ENCODE data around the gene OST4. TPM values are rescaled to one million over a fixed set of nuclear protein-coding genes. Genes with fewer than 3 reads are reported as not detected.

Gene OST4
- total RNA-seq, 1 donor from 2014 or later = 215 TPM

DNA sequence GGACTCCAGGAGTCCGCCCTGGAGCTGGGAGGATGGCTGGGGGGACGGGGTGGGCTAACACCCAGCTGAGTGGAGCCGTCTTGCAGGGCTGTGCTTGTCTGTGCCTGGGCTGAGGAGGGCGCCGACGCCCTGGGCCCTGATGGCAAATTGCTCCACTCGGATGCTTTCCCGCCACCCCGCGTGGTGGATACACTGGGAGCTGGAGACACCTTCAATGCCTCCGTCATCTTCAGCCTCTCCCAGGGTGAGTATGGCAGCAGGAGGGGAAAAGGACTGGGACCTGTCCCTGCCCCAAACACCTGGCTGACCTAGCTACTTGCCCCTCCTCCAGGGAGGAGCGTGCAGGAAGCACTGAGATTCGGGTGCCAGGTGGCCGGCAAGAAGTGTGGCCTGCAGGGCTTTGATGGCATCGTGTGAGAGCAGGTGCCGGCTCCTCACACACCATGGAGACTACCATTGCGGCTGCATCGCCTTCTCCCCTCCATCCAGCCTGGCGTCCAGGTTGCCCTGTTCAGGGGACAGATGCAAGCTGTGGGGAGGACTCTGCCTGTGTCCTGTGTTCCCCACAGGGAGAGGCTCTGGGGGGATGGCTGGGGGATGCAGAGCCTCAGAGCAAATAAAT is 28.0 kb upstream of the OST4 start:
- DNase-seq = no peak
- TF ChIP-seq CTCF (IDR thresholded peaks at IDR 0.05; ENCODE audit: partially characterized antibody, unreplicated experiment) = no peak
- Mint-ChIP-seq H3K9me3 (ENCODE audit: unreplicated experiment) (peaks cover 5% of the 10 kb centered on the region), H3K27me3 (ENCODE audit: unreplicated experiment) (peaks cover 6% of the 10 kb centered on the region), H3K36me3 (ENCODE audit: unreplicated experiment) (no peaks in the 10 kb centered on the region), H3K4me1 (ENCODE audit: low read depth, unreplicated experiment) (peaks cover 3% of the 10 kb centered on the region), H3K27ac (ENCODE audit: unreplicated experiment) (no peak overlapping the region), H3K4me3 (ENCODE audit: unreplicated experiment) (no peak overlapping the region)

- Mint-ChIP-seq H3K9me3 (ENCODE audit: unreplicated experiment) (peaks cover 5% of the 10 kb centered on the region), H3K4me1 (ENCODE audit: low read depth, unreplicated experiment) (peaks cover 3% of the 10 kb centered on the region)
- no peak for DNase-seq
These were observed 25.9 kb upstream of the OST4 start for GRCh38 chr2:27097341-27097740.

DNA sequence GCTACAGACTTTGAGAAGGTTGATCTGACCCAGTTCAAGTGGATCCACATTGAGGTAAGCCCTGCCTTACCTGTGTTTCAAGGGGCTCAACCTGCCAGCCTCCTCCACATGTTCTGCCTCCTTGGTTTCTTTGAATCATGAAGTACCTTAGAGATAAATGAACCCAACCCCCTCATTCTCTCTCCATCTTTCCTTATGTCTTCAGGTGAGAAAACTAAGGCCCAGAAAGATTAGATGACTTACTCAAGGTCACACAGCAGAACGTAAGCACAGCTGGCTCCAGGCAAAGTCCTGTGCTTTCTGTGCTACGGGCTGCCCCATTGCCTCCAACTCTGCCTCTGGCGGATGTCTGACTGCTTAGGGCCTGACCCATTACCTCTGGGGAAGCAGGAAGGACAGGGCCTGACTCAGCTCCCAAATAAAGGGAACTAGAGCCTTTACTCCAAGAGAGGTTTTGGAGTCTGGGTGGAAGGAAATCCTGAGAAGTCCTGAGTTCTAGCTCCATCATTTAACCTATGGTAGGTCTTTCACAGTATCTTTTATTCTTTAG is 25.4 kb upstream of the OST4 start:
- H3K4me3 Mint-ChIP-seq (ENCODE audit: unreplicated experiment) = peak overlapping the region; percentile 75
- H3K27ac Mint-ChIP-seq (ENCODE audit: unreplicated experiment) = no peak overlapping the region
- peaks cover 5% of the 10 kb centered on the region for H3K9me3 Mint-ChIP-seq (ENCODE audit: unreplicated experiment)
- H3K36me3 Mint-ChIP-seq (ENCODE audit: unreplicated experiment) = no peaks in the 10 kb centered on the region
- no peak for DNase-seq
- H3K4me1 Mint-ChIP-seq (ENCODE audit: low read depth, unreplicated experiment) = peaks cover 6% of the 10 kb centered on the region
- H3K27me3 Mint-ChIP-seq (ENCODE audit: unreplicated experiment) = peaks cover 6% of the 10 kb centered on the region
- no peak for TF ChIP-seq CTCF (IDR thresholded peaks at IDR 0.05; ENCODE audit: partially characterized antibody, unreplicated experiment)

More at GRCh38 chr2:27097341-27097740, 25.9 kb upstream of the OST4 start:
- no peak for TF ChIP-seq CTCF (IDR thresholded peaks at IDR 0.05; ENCODE audit: partially characterized antibody, unreplicated experiment)
- H3K4me3 Mint-ChIP-seq (ENCODE audit: unreplicated experiment) = no peak overlapping the region
- no peaks in the 10 kb centered on the region for H3K36me3 Mint-ChIP-seq (ENCODE audit: unreplicated experiment)
- H3K27me3 Mint-ChIP-seq (ENCODE audit: unreplicated experiment) = peaks cover 6% of the 10 kb centered on the region
- H3K27ac Mint-ChIP-seq (ENCODE audit: unreplicated experiment) = peak overlapping the region; percentile 43

- peak; percentile 66 for DNase-seq
- peaks cover 7% of the 10 kb centered on the region for H3K4me1 Mint-ChIP-seq (ENCODE audit: low read depth, unreplicated experiment)
- H3K27me3 Mint-ChIP-seq (ENCODE audit: unreplicated experiment) = peaks cover 6% of the 10 kb centered on the region
- H3K27ac Mint-ChIP-seq (ENCODE audit: unreplicated experiment) = peak overlapping the region; percentile 6
- H3K4me3 Mint-ChIP-seq (ENCODE audit: unreplicated experiment) = peak overlapping the region; percentile 75
- TF ChIP-seq CTCF (IDR thresholded peaks at IDR 0.05; ENCODE audit: partially characterized antibody, unreplicated experiment) = no peak
- H3K36me3 Mint-ChIP-seq (ENCODE audit: unreplicated experiment) = no peaks in the 10 kb centered on the region
- H3K9me3 Mint-ChIP-seq (ENCODE audit: unreplicated experiment) = peaks cover 7% of the 10 kb centered on the region
These were observed 24.5 kb upstream of the OST4 start for GRCh38 chr2:27095745-27096651.

DNA sequence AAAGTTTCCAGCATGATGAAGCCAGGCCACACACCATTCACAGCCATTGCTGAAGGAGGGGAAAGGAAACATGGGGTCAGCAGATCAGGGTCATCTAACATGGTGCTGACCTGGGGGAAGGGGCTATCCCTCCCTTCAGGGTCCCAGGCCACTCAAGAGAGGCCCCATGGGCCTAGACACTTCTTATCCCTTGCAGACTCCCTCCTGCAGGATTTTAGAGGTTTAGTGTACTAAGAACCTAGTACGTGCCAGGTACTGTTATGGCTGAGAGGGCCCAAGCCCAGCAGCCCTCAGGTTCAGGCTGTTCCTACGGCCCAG is 23.9 kb upstream of the OST4 start:
- peaks cover 6% of the 10 kb centered on the region for H3K9me3 Mint-ChIP-seq (ENCODE audit: unreplicated experiment)
- H3K4me1 Mint-ChIP-seq (ENCODE audit: low read depth, unreplicated experiment) = peaks cover 7% of the 10 kb centered on the region
- no peak overlapping the region for H3K27ac Mint-ChIP-seq (ENCODE audit: unreplicated experiment)
- no peak overlapping the region for H3K4me3 Mint-ChIP-seq (ENCODE audit: unreplicated experiment)
- no peak for TF ChIP-seq CTCF (IDR thresholded peaks at IDR 0.05; ENCODE audit: partially characterized antibody, unreplicated experiment)
- no peaks in the 10 kb centered on the region for H3K36me3 Mint-ChIP-seq (ENCODE audit: unreplicated experiment)
- H3K27me3 Mint-ChIP-seq (ENCODE audit: unreplicated experiment) = peaks cover 6% of the 10 kb centered on the region
- no peak for DNase-seq
